K562 (cell line): ENCODE data around the gene RALA. TPM values are rescaled to one million over a fixed set of nuclear protein-coding genes. Genes with fewer than 3 reads are reported as not detected.

Experiments used
- CHD2 ChIP-seq: IDR thresholded peaks from 2 replicates; pipeline ENCODE4 v1.6.1; 2011; ENCODE audit warnings: low read depth, low read length
- MCM2 ChIP-seq: fragments of 450-650 bp; IDR thresholded peaks from 2 replicates; pipeline ENCODE4 v1.6.1; 2017; ENCODE audit warnings: low read depth, mild to moderate bottlenecking
- NELFE ChIP-seq: IDR thresholded peaks from 2 replicates; pipeline ENCODE4 v1.6.1; 2011; ENCODE audit warnings: mild to moderate bottlenecking; ENCODE audit not compliant: insufficient read depth, insufficient read length
- NEUROD1 ChIP-seq: fragments of 150-350 bp; IDR thresholded peaks from 2 replicates; pipeline ENCODE4 v1.6.1; 2014; ENCODE audit warnings: borderline replicate concordance, low read length, low read depth; ENCODE audit not compliant: partially characterized antibody
- NR2C2 ChIP-seq, 2 experiments: fragments of 200-800 bp in 1 of 2; sonication (Bioruptor generic) in 1 of 2; sonication (generic) in 1 of 2; formaldehyde crosslinking in 1 of 2; IDR thresholded peaks; 2 replicates each; pipeline versions ENCODE4 v1.6.1 to v1.8.0; 2016 to 2022; ENCODE audit warnings: mild to moderate bottlenecking in 1 of 2, missing compliant biosample characterization in 1 of 2, missing genetic modification characterization in 1 of 2, missing genetic modification reagents in 1 of 2
- NR3C1 ChIP-seq: sonication (generic); formaldehyde crosslinking; IDR thresholded peaks from 2 replicates; pipeline ENCODE4 v1.8.1; 2022; ENCODE audit warnings: missing genetic modification reagents
- PHF8 ChIP-seq: fragments of 200-600 bp; sonication (generic); IDR thresholded peaks from 2 replicates; pipeline ENCODE4 v1.6.1; 2012; ENCODE audit warnings: mixed run types, mild to moderate bottlenecking, inconsistent platforms, low read length, moderate library complexity, borderline replicate concordance
- SOX6 ChIP-seq: fragments of 450-650 bp; IDR thresholded peaks from 2 replicates; pipeline ENCODE4 v1.6.1; 2014; ENCODE audit warnings: mild to moderate bottlenecking
- TCF15 ChIP-seq: fragments of 250-450 bp; sonication (Bioruptor Pico); IDR thresholded peaks from 2 replicates; pipeline ENCODE4 v1.8.0; 2022; ENCODE audit warnings: moderate library complexity, mild to moderate bottlenecking, inconsistent platforms
- TEAD2 ChIP-seq: fragments of 450-650 bp; IDR thresholded peaks from 2 replicates; pipeline ENCODE4 v1.6.1; 2016; ENCODE audit warnings: missing genetic modification characterization, control low read depth, missing compliant biosample characterization
- THRB ChIP-seq: fragments of 450-650 bp; formaldehyde crosslinking; conservative IDR thresholded peaks from 2 replicates; pipeline ENCODE4 v1.4.0; 2022; ENCODE audit warnings: mild to moderate bottlenecking, missing genetic modification characterization
- USF1 ChIP-seq: sonication (generic); formaldehyde crosslinking; IDR thresholded peaks from 2 replicates; pipeline ENCODE4 v1.9.0; 2022; ENCODE audit warnings: mild to moderate bottlenecking, missing genetic modification reagents
- polyA plus RNA-seq, 8 experiments: library from polyadenylated mRNA; depleted of rRNA in 4 of 8; stranded (reverse) in 5 of 8; unstranded in 3 of 8; fragments of >200 nt; fragmentation: Nextera tagmentation in 2 of 8; fragmentation: Illumina TruSeq in 1 of 8; extraction: Ambion mirVana in 2 of 8; extraction: Trizol in 1 of 8; gene quantifications; 2 replicates each; pipeline versions ENCODE4 v1.2.1 to v1.2.3, GENCODE V29; 2011 to 2014; ENCODE audit warnings: inconsistent platforms in 1 of 8, missing spikeins in 1 of 8
- total RNA-seq, 7 experiments: library from RNA; depleted of rRNA in 6 of 7; stranded (reverse); fragments of >200 nt in 6 of 7; fragmentation: Illumina TruSeq in 2 of 7; extraction: Trizol in 2 of 7; gene quantifications; 2 replicates each; pipeline versions ENCODE4 v1.2.1 to v1.2.3, GENCODE V29; 2011 to 2021; ENCODE audit warnings: low replicate concordance in 1 of 7

The RALA gene
- total and polyA plus RNA-seq, 9 of the 15 experiments (the other 6 are each of a cell fraction or from before 2014, with no cell fraction given), result 7.2 to 28.0 (median 25.7) TPM

GRCh38 chr7:39589323-39590111 is 33.9 kb upstream of the RALA start (continued):
- TF ChIP-seq USF1 (CRISPR knock-in tag), result no peak
- TF ChIP-seq TEAD2 (tag), result no peak
- no peak for TF ChIP-seq PHF8
- TF ChIP-seq TCF15, result no peak
- no peak for TF ChIP-seq NEUROD1
- TF ChIP-seq THRB (CRISPR knock-in tag), result no peak
- TF ChIP-seq CHD2, result no peak
- no peak for TF ChIP-seq NR3C1
- TF ChIP-seq NR2C2 (CRISPR knock-in tag; IDR thresholded peaks at IDR 0.05), result no peak
- peak; percentile 59 for TF ChIP-seq NR2C2 (tag; IDR thresholded peaks at IDR 0.05)
- TF ChIP-seq MCM2, result no peak
- TF ChIP-seq SOX6, result peak; percentile 99
- TF ChIP-seq NELFE, result no peak
